HG03095 (cell line): ENCODE measurements around the gene NRL.

Source experiments
- ATAC-seq: cut with Tn5 transposase; IDR thresholded peaks from one replicate; pipeline ENCODE4 v1.9.1; 2021; ENCODE audit warnings: moderate library complexity; ENCODE audit not compliant: unreplicated experiment

NRL gene

GRCh38 chr14:24145219-24145618, 30.5 kb upstream of the NRL start:
- ATAC-seq = no peak

GRCh38 chr14:24144451-24144850, 29.7 kb upstream of the NRL start:
- ATAC-seq = no peak

- ATAC-seq = no peak
Observed at GRCh38 chr14:24143511-24143910, 28.8 kb upstream of the NRL start.

- ATAC-seq = peak; percentile 82
Observed at GRCh38 chr14:24141097-24141880, 26.5 kb upstream of the NRL start, which contains the start of gene EMC9. Gene EMC9 (minus strand): TSS chr14:24141591. CDS start chr14:24141304, 287 bp downstream.

GRCh38 chr14:24139272-24139934, 24.7 kb upstream of the NRL start:
- no peak for ATAC-seq

- ATAC-seq = no peak
Observed at GRCh38 chr14:24138396-24139271, 23.9 kb upstream of the NRL start.

- no peak for ATAC-seq
Observed at GRCh38 chr14:24137529-24138395, 23.0 kb upstream of the NRL start.

- no peak for ATAC-seq
Observed at GRCh38 chr14:24136684-24137528, 22.2 kb upstream of the NRL start.

- ATAC-seq = peak; percentile 79
Observed at GRCh38 chr14:24135834-24136683, 21.3 kb upstream of the NRL start, which contains the start of gene PSME1. Gene PSME1 (plus strand): TSS chr14:24136194. CDS start chr14:24136263, 69 bp downstream.

- no peak for ATAC-seq
Observed at GRCh38 chr14:24135584-24135833, 20.8 kb upstream of the NRL start.

GRCh38 chr14:24133735-24134134, 19.0 kb upstream of the NRL start:
- ATAC-seq = no peak

- no peak for ATAC-seq
Observed at GRCh38 chr14:24132976-24133375, 18.2 kb upstream of the NRL start.

- ATAC-seq = no peak
Observed at GRCh38 chr14:24132061-24132685, 17.4 kb upstream of the NRL start.

- ATAC-seq = no peak
Observed at GRCh38 chr14:24131549-24131966, 16.8 kb upstream of the NRL start.

- ATAC-seq = no peak
Observed at GRCh38 chr14:24130717-24131548, 16.2 kb upstream of the NRL start.

- ATAC-seq = no peak
Observed at GRCh38 chr14:24130380-24130716, 15.6 kb upstream of the NRL start, which contains the start of gene FITM1. Gene FITM1 (plus strand): TSS chr14:24130659. CDS start chr14:24131564, 905 bp downstream.

- ATAC-seq = no peak
Observed at GRCh38 chr14:24129410-24129998, 14.8 kb upstream of the NRL start.
